OCI-LY3 (cell line): ENCODE measurements around the gene GLCE.

ENCODE experiments used
- EZH2phosphoT487 ChIP-seq: fragments of 200-600 bp; shearing (Covaris generic); IDR thresholded peaks from 2 replicates; pipeline ENCODE4 v1.6.1; 2018; ENCODE audit warnings: antibody characterized with exemption, mixed run types, low read depth
- TF ChIP-seq, protein P1 (sequence below): fragments of 200-600, 300-600 bp; sonication (generic); IDR thresholded peaks from 2 replicates; pipeline ENCODE4 v1.5.1; 2014; ENCODE audit warnings: antibody characterized with exemption, low read length, low read depth

DNA sequence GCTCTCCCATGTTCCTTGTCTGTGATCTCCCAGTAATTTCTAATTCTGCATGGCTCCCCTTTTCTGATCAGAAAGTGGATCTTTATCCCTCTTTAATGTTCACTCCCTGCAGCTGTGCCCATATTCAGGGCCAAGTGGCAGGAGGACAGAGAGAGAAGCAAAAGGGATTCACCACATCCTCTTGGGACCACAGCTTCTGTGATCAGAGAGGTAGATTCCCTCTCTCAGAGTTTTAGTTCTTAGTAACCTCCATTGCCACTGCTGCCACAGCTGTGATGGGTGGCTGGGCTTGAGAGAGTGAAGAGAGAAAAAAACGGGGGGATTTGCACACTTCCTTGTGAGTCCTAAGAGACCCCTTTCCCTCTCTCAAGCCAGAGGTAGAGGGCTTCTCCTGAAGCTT, 49.2 kb downstream of the GLCE start:
- TF ChIP-seq, protein P1, sequence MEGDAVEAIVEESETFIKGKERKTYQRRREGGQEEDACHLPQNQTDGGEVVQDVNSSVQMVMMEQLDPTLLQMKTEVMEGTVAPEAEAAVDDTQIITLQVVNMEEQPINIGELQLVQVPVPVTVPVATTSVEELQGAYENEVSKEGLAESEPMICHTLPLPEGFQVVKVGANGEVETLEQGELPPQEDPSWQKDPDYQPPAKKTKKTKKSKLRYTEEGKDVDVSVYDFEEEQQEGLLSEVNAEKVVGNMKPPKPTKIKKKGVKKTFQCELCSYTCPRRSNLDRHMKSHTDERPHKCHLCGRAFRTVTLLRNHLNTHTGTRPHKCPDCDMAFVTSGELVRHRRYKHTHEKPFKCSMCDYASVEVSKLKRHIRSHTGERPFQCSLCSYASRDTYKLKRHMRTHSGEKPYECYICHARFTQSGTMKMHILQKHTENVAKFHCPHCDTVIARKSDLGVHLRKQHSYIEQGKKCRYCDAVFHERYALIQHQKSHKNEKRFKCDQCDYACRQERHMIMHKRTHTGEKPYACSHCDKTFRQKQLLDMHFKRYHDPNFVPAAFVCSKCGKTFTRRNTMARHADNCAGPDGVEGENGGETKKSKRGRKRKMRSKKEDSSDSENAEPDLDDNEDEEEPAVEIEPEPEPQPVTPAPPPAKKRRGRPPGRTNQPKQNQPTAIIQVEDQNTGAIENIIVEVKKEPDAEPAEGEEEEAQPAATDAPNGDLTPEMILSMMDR = no peak
- no peak for TF ChIP-seq EZH2phosphoT487
